Liver (tissue), 3 donors: ENCODE data around the gene TMEM266.

Experiments used
- EGR1 ChIP-seq, 2 donors: IDR thresholded peaks; 2 replicates each; pipeline ENCODE4 v1.6.1; 2016 to 2018; ENCODE audit warnings: antibody characterized with exemption in 2 of 2, low read depth in 2 of 2
- RAD21 ChIP-seq, 2 donors: IDR thresholded peaks; 2 replicates each; pipeline ENCODE4 v1.6.1; 2016; ENCODE audit warnings: antibody characterized with exemption in 2 of 2, mild to moderate bottlenecking in 2 of 2
- TAF1 ChIP-seq: conservative IDR thresholded peaks from 2 replicates; pipeline ENCODE4 v1.6.1; 2016; ENCODE audit warnings: antibody characterized with exemption, mild to moderate bottlenecking
- TF ChIP-seq, protein P1 (sequence below): fragments of 150-350 bp; IDR thresholded peaks from 2 replicates; pipeline ENCODE4 v1.5.1; 2017; ENCODE audit warnings: improper control_type of control experiment, low read depth, low read length; ENCODE audit not compliant: missing input control
- donor health status: healthy.
- donor health status: healthy.

- TF ChIP-seq, protein P1, sequence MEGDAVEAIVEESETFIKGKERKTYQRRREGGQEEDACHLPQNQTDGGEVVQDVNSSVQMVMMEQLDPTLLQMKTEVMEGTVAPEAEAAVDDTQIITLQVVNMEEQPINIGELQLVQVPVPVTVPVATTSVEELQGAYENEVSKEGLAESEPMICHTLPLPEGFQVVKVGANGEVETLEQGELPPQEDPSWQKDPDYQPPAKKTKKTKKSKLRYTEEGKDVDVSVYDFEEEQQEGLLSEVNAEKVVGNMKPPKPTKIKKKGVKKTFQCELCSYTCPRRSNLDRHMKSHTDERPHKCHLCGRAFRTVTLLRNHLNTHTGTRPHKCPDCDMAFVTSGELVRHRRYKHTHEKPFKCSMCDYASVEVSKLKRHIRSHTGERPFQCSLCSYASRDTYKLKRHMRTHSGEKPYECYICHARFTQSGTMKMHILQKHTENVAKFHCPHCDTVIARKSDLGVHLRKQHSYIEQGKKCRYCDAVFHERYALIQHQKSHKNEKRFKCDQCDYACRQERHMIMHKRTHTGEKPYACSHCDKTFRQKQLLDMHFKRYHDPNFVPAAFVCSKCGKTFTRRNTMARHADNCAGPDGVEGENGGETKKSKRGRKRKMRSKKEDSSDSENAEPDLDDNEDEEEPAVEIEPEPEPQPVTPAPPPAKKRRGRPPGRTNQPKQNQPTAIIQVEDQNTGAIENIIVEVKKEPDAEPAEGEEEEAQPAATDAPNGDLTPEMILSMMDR, result no peak
- TF ChIP-seq RAD21 (IDR thresholded peaks at IDR 0.05) (no peak), TAF1 (no peak), EGR1 (IDR thresholded peaks at IDR 0.05; ENCODE audit: low read depth in 2 of 2) (no peak)
These were observed 149.7 kb downstream of the TMEM266 start for GRCh38 chr15:76209523-76209922.
